Measurements from ENCODE around the gene MAN1B1.

DNA sequence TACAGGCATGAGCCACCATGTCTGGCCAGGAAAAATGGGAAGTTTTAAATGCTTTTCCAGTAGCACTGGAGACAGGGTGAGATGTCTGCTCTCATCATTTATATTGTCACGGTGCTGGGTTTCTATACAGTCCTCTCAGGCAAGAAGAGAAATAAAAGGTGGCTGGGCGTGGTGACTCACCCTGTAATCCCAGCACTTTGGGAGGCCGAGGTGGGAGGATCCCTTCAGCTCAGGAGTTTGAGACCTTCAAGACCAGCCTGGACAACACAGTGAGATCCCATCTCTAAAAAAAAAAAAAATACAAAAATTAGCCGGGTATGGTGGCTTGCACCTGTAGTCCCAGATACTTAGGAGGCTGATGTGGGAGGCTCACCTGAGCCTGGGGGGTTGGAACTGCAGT, 47.4 kb downstream of the MAN1B1 start:
- TF ChIP-seq YY1 (IDR thresholded peaks at IDR 0.05) (no peak), SP1 (IDR thresholded peaks at IDR 0.05) (no peak), JUND (IDR thresholded peaks at IDR 0.05) (no peak), GABPA (IDR thresholded peaks at IDR 0.05 in 1 of 2, conservative IDR thresholded peaks at IDR 0.05 in 1 of 2) (no peak)
- TF ChIP-seq, protein P1, sequence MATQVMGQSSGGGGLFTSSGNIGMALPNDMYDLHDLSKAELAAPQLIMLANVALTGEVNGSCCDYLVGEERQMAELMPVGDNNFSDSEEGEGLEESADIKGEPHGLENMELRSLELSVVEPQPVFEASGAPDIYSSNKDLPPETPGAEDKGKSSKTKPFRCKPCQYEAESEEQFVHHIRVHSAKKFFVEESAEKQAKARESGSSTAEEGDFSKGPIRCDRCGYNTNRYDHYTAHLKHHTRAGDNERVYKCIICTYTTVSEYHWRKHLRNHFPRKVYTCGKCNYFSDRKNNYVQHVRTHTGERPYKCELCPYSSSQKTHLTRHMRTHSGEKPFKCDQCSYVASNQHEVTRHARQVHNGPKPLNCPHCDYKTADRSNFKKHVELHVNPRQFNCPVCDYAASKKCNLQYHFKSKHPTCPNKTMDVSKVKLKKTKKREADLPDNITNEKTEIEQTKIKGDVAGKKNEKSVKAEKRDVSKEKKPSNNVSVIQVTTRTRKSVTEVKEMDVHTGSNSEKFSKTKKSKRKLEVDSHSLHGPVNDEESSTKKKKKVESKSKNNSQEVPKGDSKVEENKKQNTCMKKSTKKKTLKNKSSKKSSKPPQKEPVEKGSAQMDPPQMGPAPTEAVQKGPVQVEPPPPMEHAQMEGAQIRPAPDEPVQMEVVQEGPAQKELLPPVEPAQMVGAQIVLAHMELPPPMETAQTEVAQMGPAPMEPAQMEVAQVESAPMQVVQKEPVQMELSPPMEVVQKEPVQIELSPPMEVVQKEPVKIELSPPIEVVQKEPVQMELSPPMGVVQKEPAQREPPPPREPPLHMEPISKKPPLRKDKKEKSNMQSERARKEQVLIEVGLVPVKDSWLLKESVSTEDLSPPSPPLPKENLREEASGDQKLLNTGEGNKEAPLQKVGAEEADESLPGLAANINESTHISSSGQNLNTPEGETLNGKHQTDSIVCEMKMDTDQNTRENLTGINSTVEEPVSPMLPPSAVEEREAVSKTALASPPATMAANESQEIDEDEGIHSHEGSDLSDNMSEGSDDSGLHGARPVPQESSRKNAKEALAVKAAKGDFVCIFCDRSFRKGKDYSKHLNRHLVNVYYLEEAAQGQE (IDR thresholded peaks at IDR 0.05), result no peak
- TF ChIP-seq, protein P2, sequence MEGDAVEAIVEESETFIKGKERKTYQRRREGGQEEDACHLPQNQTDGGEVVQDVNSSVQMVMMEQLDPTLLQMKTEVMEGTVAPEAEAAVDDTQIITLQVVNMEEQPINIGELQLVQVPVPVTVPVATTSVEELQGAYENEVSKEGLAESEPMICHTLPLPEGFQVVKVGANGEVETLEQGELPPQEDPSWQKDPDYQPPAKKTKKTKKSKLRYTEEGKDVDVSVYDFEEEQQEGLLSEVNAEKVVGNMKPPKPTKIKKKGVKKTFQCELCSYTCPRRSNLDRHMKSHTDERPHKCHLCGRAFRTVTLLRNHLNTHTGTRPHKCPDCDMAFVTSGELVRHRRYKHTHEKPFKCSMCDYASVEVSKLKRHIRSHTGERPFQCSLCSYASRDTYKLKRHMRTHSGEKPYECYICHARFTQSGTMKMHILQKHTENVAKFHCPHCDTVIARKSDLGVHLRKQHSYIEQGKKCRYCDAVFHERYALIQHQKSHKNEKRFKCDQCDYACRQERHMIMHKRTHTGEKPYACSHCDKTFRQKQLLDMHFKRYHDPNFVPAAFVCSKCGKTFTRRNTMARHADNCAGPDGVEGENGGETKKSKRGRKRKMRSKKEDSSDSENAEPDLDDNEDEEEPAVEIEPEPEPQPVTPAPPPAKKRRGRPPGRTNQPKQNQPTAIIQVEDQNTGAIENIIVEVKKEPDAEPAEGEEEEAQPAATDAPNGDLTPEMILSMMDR (IDR thresholded peaks at IDR 0.05; ENCODE audit: low read depth, low read length, missing input control), result no peak
- TF ChIP-seq, protein P3, sequence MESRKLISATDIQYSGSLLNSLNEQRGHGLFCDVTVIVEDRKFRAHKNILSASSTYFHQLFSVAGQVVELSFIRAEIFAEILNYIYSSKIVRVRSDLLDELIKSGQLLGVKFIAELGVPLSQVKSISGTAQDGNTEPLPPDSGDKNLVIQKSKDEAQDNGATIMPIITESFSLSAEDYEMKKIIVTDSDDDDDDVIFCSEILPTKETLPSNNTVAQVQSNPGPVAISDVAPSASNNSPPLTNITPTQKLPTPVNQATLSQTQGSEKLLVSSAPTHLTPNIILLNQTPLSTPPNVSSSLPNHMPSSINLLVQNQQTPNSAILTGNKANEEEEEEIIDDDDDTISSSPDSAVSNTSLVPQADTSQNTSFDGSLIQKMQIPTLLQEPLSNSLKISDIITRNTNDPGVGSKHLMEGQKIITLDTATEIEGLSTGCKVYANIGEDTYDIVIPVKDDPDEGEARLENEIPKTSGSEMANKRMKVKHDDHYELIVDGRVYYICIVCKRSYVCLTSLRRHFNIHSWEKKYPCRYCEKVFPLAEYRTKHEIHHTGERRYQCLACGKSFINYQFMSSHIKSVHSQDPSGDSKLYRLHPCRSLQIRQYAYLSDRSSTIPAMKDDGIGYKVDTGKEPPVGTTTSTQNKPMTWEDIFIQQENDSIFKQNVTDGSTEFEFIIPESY (IDR thresholded peaks at IDR 0.05), result no peak
